Ishikawa (cell line): Measurements from ENCODE around the gene HS3ST4.
A peak's percentile ranks its signal among the peaks of the same experiment; 100 is the strongest.

ENCODE experiments used
- CEBPB ChIP-seq: IDR thresholded peaks from 2 replicates; pipeline ENCODE4 v1.6.1; 2012
- CREB1 ChIP-seq: IDR thresholded peaks from 2 replicates; pipeline ENCODE4 v1.6.1; 2012; ENCODE audit warnings: low read depth
- EGR1 ChIP-seq: IDR thresholded peaks from 2 replicates; pipeline ENCODE4 v1.6.1; 2012
- EP300 ChIP-seq: IDR thresholded peaks from 2 replicates; pipeline ENCODE4 v1.6.1; 2012; ENCODE audit warnings: borderline replicate concordance
- FOXM1 ChIP-seq: IDR thresholded peaks from 2 replicates; pipeline ENCODE4 v1.6.1; 2012; ENCODE audit warnings: low read depth, borderline replicate concordance
- MAX ChIP-seq: IDR thresholded peaks from 2 replicates; pipeline ENCODE4 v1.6.1; 2012
- NFIC ChIP-seq: IDR thresholded peaks from 2 replicates; pipeline ENCODE4 v1.6.1; 2012
- RAD21 ChIP-seq: IDR thresholded peaks from 2 replicates; pipeline ENCODE4 v1.6.1; 2012; ENCODE audit warnings: low read depth
- REST ChIP-seq: IDR thresholded peaks from 2 replicates; pipeline ENCODE4 v1.6.1; 2012; ENCODE audit warnings: low read depth, mild to moderate bottlenecking
- TAF1 ChIP-seq: IDR thresholded peaks from 2 replicates; pipeline ENCODE4 v1.6.1; 2012; ENCODE audit warnings: low read depth, mild to moderate bottlenecking
- TCF12 ChIP-seq: IDR thresholded peaks from 2 replicates; pipeline ENCODE4 v1.6.1; 2012; ENCODE audit warnings: low read depth
- TEAD4 ChIP-seq: IDR thresholded peaks from 2 replicates; pipeline ENCODE4 v1.6.1; 2012
- USF1 ChIP-seq: IDR thresholded peaks from 2 replicates; pipeline ENCODE4 v1.6.1; 2012
- YY1 ChIP-seq: IDR thresholded peaks from 2 replicates; pipeline ENCODE4 v1.6.1; 2012; ENCODE audit warnings: low read depth
- ZBTB7A ChIP-seq: IDR thresholded peaks from 2 replicates; pipeline ENCODE4 v1.6.1; 2012; ENCODE audit warnings: low read depth

Gene HS3ST4

GRCh38 chr16:25835126-25835525 lies 143.4 kb downstream of the HS3ST4 start:
- TF ChIP-seq TAF1 (no peak), EGR1 (no peak), NFIC (no peak), ZBTB7A (no peak), TCF12 (no peak), YY1 (no peak), TEAD4 (no peak), REST (no peak), CEBPB (no peak), USF1 (no peak), FOXM1 (no peak)

GRCh38 chr16:25838724-25839186 lies 147.0 kb downstream of the HS3ST4 start:
- TF ChIP-seq YY1 (no peak), CREB1 (no peak), TAF1 (no peak), RAD21 (peak; percentile 59), FOXM1 (no peak), CEBPB (no peak)

- TF ChIP-seq EGR1 (no peak), CREB1 (no peak), TEAD4 (no peak), YY1 (no peak), ZBTB7A (no peak), REST (no peak), TCF12 (no peak), RAD21 (no peak), USF1 (no peak), FOXM1 (no peak), MAX (no peak), CEBPB (no peak), NFIC (no peak), EP300 (no peak), TAF1 (no peak)
Measured at GRCh38 chr16:25841761-25842160, 150.0 kb downstream of the HS3ST4 start.

GRCh38 chr16:25845901-25846300 lies 154.1 kb downstream of the HS3ST4 start:
- TF ChIP-seq TAF1 = no peak
- TF ChIP-seq CREB1 = no peak
- TF ChIP-seq CEBPB = no peak

GRCh38 chr16:25854141-25854540 lies 162.4 kb downstream of the HS3ST4 start:
- no peak for TF ChIP-seq TAF1
- no peak for TF ChIP-seq ZBTB7A
- TF ChIP-seq MAX = no peak
- TF ChIP-seq TEAD4 = no peak
- TF ChIP-seq EP300 = no peak
- TF ChIP-seq USF1 = no peak
- TF ChIP-seq CREB1 = no peak
- TF ChIP-seq NFIC = no peak

- TF ChIP-seq CREB1 = no peak
- no peak for TF ChIP-seq MAX
- no peak for TF ChIP-seq TAF1
- TF ChIP-seq YY1 = no peak
- no peak for TF ChIP-seq RAD21
- TF ChIP-seq FOXM1 = no peak
- TF ChIP-seq ZBTB7A = no peak
- no peak for TF ChIP-seq TEAD4
- TF ChIP-seq EP300 = no peak
- no peak for TF ChIP-seq REST
- TF ChIP-seq NFIC = no peak
- TF ChIP-seq CEBPB = no peak
- TF ChIP-seq EGR1 = no peak
- TF ChIP-seq TCF12 = no peak
- no peak for TF ChIP-seq USF1
Measured at GRCh38 chr16:25855063-25855462, 163.3 kb downstream of the HS3ST4 start.
